HG02840 (cell line): ENCODE results near the gene CHCT1.

Experiments used
- ATAC-seq: cut with Tn5 transposase; IDR thresholded peaks from one replicate; pipeline ENCODE4 v1.9.1; 2021; ENCODE audit warnings: mild to moderate bottlenecking, moderate library complexity, moderate number of reproducible peaks; ENCODE audit not compliant: unreplicated experiment, low FRiP score

Gene CHCT1

DNA sequence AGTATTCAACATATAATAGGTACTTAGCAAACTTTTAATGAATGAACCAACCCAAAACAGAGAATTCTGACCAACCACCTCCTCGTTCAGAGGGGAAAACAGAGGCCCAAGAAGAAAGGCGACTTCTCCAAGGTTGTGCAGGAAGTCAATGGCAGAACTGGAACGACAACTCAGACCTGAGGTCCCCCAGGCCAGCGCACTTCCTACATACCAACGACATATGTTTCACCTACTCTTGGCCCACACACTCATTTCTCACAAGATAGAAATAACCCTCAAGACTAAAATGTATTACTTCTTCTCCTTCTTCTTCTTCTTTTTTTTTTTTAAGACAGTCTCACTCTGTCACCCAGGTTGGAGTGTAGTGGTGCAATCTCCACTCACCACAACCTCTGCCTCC is 14.4 kb downstream of the CHCT1 start:
- no peak for ATAC-seq

DNA sequence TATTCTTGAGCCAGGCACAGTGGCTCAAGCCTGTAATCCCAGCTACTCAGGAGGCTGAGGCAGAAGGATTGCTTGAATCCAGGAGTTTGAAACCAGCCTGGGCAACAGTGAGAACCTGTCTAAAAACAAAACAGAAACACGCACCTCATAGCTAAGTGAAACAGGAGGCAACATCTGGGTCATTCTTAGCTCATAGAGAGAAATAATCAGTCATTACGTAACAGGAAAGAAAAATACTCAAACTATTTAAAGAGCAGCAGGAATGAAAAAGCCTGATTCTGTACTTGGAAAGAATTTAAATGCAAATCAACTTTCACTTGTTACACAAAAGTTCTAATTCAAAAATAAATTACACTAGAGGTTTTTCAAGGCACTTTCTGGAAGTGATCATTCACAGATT is 17.2 kb downstream of the CHCT1 start:
- no peak for ATAC-seq

- ATAC-seq = no peak
Measured at GRCh38 chr17:60442271-60443173, 20.2 kb downstream of the CHCT1 start.

DNA sequence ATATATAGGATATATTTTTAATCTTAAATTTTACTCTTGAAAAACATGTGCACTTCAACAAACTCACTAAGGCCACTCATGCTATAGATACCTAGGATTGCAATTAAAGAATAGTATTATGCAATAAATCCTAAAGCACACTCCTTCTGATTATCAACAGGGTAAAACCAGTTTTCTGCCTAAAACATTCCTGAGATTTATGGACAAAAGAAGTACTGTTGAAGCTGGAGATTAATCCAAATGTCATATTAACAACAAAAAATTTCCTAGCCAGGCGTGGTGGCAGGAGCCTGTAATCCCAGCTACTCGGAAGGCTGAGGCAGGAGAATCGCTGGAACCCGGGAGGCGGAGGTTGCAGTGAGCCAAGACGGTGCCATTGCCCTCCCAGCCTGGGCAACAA is 21.4 kb downstream of the CHCT1 start:
- ATAC-seq = no peak

DNA sequence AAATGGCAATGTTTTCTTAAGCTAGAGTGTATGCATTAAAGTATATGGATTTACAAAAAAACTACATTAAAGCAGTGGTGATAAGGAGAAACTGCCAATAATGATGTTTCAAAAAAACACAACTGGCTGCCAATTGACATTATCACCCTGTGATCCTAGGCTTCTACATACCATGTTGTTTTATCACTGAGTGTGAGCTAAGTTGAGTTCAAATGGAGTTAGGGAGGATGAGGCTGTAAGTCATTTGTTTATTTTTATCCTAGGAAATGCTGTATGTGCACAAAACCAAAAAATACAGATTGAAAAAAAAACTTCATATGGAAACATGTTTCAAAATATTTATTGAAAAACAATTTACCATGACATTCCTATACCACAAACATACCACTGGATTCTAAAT is 22.9 kb downstream of the CHCT1 start:
- no peak for ATAC-seq

DNA sequence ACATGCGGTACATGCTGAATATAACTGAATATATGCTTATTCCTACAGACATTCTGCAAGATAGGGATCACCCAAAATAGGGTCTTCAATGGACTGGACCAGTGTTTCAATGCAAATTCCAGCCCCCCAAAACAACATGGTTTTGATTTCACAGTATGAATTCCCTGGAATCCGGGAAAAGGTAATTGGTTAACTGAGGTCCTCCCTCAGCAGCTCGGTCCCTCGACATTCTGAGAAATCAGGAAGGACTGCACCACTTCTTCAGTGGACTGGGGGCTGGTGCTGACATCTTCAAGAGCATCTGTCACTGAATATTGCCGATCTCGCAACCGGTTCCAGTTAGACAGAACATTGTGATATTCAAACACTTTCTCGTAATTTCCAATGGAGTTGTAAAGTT is 25.1 kb downstream of the CHCT1 start:
- no peak for ATAC-seq

- no peak for ATAC-seq
Measured at GRCh38 chr17:60451071-60451470, 28.8 kb downstream of the CHCT1 start.

GRCh38 chr17:60451965-60452364 is 29.7 kb downstream of the CHCT1 start:
- no peak for ATAC-seq

DNA sequence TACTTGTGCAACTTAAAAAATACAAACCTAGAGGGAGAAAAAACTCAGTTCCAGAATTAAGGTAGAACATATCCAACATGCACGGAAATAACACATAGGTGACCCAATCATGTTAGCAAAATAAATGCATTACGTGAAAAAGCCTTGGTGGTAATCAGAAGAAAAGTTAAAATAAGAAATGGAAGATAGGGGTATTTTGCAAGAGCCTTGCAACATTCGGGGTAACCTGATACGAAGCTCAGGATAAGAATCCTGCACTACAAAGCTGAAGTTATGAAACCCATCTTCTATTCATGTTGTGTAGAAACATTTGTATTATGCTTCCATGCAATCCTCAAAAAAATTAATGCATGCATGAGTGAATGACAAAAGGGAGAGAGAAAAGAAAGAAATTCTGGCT is 33.1 kb downstream of the CHCT1 start:
- no peak for ATAC-seq

GRCh38 chr17:60457148-60457547 is 34.9 kb downstream of the CHCT1 start:
- ATAC-seq = no peak

DNA sequence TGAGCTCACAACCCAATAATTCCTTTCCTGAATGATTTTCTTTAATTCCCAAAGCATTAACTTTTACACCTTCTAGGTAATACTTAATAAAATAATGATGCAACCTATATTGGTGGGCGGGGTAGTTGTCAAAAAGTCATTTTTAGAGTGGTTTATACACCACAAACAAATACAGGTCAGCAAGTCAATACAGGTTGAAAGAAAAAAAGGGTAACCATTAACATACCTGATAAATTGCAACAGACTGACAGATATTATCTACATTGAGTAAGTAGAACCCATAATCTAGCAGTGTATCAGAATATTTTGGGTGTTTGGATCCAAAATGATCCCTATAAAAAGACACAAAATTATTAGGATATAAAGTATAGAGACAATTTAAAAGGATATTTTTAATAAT is 39.3 kb downstream of the CHCT1 start:
- no peak for ATAC-seq

DNA sequence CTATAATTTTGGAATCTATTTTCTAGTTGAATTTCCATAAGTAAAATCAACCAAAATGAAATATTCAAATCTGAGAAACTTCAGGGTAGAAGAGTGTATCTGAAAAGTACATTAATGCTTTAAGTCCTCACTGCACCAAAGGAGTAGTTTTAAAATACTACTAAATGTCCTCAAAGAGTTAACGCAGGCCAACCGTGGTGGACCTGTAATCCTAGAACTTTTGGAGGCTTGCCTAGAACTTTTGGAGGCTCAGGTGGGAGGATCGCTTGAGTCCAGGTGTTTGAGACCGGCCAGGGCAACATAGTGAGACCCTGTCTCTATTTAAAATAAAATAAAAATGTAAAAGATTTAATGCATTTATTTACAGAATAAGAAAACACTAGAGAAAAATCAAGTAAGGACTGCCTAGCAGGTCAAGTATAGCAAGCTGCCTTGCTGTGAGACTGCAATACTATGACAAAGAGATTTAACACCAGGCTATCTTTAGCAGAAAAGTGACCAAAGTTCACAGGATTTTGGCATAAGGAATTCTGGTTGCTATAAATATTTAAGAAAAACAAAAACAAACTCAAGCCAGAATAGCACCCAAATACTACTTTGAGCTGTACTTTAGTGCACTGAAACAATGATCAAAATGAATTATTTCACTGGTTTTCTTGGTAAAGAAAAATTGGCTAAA is 41.0 kb downstream of the CHCT1 start:
- ATAC-seq = no peak

- no peak for ATAC-seq
Measured at GRCh38 chr17:60464343-60464742, 42.1 kb downstream of the CHCT1 start.

DNA sequence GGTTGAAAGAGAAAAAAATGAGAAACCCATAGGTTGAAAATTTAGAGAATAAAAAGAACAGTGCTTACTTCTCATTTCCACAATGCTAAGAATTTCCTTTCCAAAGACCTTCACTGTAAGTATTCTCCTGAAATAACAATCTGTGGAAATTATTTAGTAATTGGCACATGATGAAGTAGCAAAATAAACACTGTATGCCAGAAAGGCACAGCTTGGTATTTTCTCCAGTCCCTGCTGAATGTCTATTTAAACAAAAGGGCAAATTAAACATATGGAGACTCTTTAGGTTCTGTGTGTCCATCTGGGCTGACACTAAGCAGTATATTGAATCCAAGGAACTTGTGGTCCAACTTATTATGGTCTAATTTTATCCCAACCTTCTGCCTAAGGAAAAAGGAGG is 46.1 kb downstream of the CHCT1 start:
- ATAC-seq = no peak

DNA sequence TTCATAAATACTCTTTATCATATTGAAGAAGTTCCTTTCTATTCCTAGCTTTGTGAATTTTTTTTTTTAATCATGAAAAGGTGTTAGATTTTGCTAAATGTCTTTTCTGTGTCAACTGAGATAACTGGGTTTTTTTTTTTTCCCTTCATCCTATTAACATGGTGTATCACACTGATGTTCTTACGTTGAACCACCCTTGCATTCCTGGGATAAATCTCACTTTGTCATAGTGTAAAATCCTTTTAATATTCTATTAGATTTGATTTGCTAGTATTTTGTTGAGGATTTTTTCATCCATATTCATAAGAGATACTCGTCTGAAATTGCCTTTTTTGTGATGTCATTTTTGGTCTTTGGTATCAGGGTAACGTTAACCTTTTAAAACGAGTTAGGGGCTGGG is 49.2 kb downstream of the CHCT1 start:
- no peak for ATAC-seq

- no peak for ATAC-seq
Measured at GRCh38 chr17:60472449-60472848, 50.2 kb downstream of the CHCT1 start.

DNA sequence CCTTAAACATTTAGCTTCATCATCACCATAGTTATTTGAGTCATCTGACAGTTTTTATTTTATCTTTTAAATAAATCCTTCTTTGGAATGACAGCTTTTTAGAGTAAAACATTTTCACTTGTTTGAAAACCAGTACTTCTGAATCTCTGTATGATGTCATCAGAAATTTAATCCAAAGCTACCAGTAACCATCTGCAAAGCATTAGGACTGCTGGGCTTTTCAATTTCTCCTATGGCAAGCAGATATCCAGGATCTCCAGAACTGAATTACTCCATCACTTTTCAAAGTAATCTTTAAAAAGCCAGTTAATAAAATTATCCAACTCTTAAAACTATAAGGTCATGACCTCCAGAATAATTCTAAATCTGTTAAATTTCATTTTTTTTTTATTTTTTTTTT is 51.5 kb downstream of the CHCT1 start:
- ATAC-seq = no peak
